HepG2 (cell line): Measurements from ENCODE around the gene PET117. TPM values are rescaled to one million over a fixed set of nuclear protein-coding genes. Genes with fewer than 3 reads are reported as not detected.

Source experiments
- EP300 ChIP-seq, 3 experiments: sonication (generic) in 1 of 3; formaldehyde crosslinking in 1 of 3; IDR thresholded peaks; 2 replicates each; pipeline versions ENCODE4 v1.5.1 to v1.6.1; 2011 to 2020; ENCODE audit warnings: low read depth in 2 of 3, low read length in 2 of 3, borderline replicate concordance in 1 of 3, improper control_type of control experiment in 1 of 3, mild to moderate bottlenecking in 1 of 3, missing genetic modification reagents in 1 of 3, moderate library complexity in 1 of 3
- HDAC2 ChIP-seq: sonication (generic); formaldehyde crosslinking; IDR thresholded peaks from 2 replicates; pipeline ENCODE4 v1.4.0; 2020; ENCODE audit warnings: missing genetic modification reagents
- HHEX ChIP-seq: IDR thresholded peaks from 2 replicates; pipeline ENCODE4 v1.6.1; 2016; ENCODE audit warnings: control low read depth
- KDM3A ChIP-seq: IDR thresholded peaks from 2 replicates; pipeline ENCODE4 v1.6.1; 2018; ENCODE audit warnings: low read depth, missing compliant biosample characterization
- KLF15 ChIP-seq: sonication (generic); formaldehyde crosslinking; IDR thresholded peaks from 2 replicates; pipeline ENCODE4 v1.8.1; 2023; ENCODE audit warnings: borderline replicate concordance, mild to moderate bottlenecking, inconsistent platforms, missing genetic modification reagents, mixed read lengths
- NFE2 ChIP-seq: sonication (generic); formaldehyde crosslinking; IDR thresholded peaks from 2 replicates; pipeline ENCODE4 v1.4.0; 2020; ENCODE audit warnings: missing genetic modification reagents
- NFYC ChIP-seq: IDR thresholded peaks from 2 replicates; pipeline ENCODE4 v1.6.1; 2016; ENCODE audit warnings: missing genetic modification reagents, missing compliant biosample characterization
- REST ChIP-seq, 2 experiments: IDR thresholded peaks; 2 replicates each; pipeline ENCODE4 v1.6.1; 2011 to 2012; ENCODE audit warnings: low read length in 2 of 2, borderline replicate concordance in 1 of 2, low read depth in 1 of 2, mild to moderate bottlenecking in 1 of 2, moderate library complexity in 1 of 2
- SETDB1 ChIP-seq: sonication (generic); formaldehyde crosslinking; IDR thresholded peaks from 2 replicates; pipeline ENCODE4 v1.5.1; 2020; ENCODE audit warnings: missing genetic modification reagents, mild to moderate bottlenecking, borderline replicate concordance
- SMYD3 ChIP-seq: sonication (generic); formaldehyde crosslinking; IDR thresholded peaks from 2 replicates; pipeline ENCODE4 v1.8.1; 2023; ENCODE audit warnings: mild to moderate bottlenecking, missing genetic modification reagents
- SP5 ChIP-seq: IDR thresholded peaks from 2 replicates; pipeline ENCODE4 v1.6.1; 2016; ENCODE audit warnings: low read depth, borderline replicate concordance
- TRIM24 ChIP-seq: sonication (generic); formaldehyde crosslinking; IDR thresholded peaks from 2 replicates; pipeline ENCODE4 v1.8.0; 2022; ENCODE audit warnings: mild to moderate bottlenecking, missing genetic modification reagents
- ZBTB7B ChIP-seq: sonication (generic); formaldehyde crosslinking; IDR thresholded peaks from 2 replicates; pipeline ENCODE4 v1.4.0; 2020; ENCODE audit warnings: missing genetic modification reagents
- ZNF572 ChIP-seq: sonication (generic); formaldehyde crosslinking; IDR thresholded peaks from 2 replicates; pipeline ENCODE4 v1.5.1; 2020; ENCODE audit warnings: mild to moderate bottlenecking, missing genetic modification reagents
- polyA plus RNA-seq, 8 experiments: library from polyadenylated mRNA; depleted of rRNA in 3 of 8; stranded (reverse) in 7 of 8; unstranded in 1 of 8; fragments of >200 nt; fragmentation: Illumina TruSeq in 4 of 8; extraction: Trizol in 4 of 8; gene quantifications; 2 replicates each; pipeline versions ENCODE4 v1.2.1 to v1.2.3, GENCODE V29; 2011 to 2016; ENCODE audit warnings: low read depth in 4 of 8, missing spikeins in 1 of 8, mixed read lengths in 1 of 8; ENCODE audit not compliant: insufficient read depth in 1 of 8
- total RNA-seq, 5 experiments: library from RNA; depleted of rRNA; stranded (reverse); fragments of >200 nt; fragmentation: Illumina TruSeq; extraction: Trizol; gene quantifications; 2 replicates each; pipeline ENCODE4 v1.2.3, GENCODE V29; 2016; ENCODE audit warnings: low read depth in 1 of 5
- TF ChIP-seq, protein P1 (sequence below): IDR thresholded peaks from 2 replicates; pipeline ENCODE4 v1.6.1; 2016; ENCODE audit warnings: missing biosample characterization, missing genetic modification reagents, low read depth
- TF ChIP-seq, protein P2 (sequence below): sonication (generic); formaldehyde crosslinking; IDR thresholded peaks from 2 replicates; pipeline ENCODE4 v1.4.0; 2020; ENCODE audit warnings: missing genetic modification reagents, borderline replicate concordance
- TF ChIP-seq, protein P3 (sequence below): sonication (generic); formaldehyde crosslinking; IDR thresholded peaks from 2 replicates; pipeline ENCODE4 v1.4.0; 2020; ENCODE audit warnings: missing genetic modification reagents, mild to moderate bottlenecking, borderline replicate concordance

The PET117 gene
- total and polyA plus RNA-seq, 2 of the 13 experiments (the other 11 are each of a cell fraction or from before 2014, with no cell fraction given) = 22.2 to 48.2 TPM

DNA sequence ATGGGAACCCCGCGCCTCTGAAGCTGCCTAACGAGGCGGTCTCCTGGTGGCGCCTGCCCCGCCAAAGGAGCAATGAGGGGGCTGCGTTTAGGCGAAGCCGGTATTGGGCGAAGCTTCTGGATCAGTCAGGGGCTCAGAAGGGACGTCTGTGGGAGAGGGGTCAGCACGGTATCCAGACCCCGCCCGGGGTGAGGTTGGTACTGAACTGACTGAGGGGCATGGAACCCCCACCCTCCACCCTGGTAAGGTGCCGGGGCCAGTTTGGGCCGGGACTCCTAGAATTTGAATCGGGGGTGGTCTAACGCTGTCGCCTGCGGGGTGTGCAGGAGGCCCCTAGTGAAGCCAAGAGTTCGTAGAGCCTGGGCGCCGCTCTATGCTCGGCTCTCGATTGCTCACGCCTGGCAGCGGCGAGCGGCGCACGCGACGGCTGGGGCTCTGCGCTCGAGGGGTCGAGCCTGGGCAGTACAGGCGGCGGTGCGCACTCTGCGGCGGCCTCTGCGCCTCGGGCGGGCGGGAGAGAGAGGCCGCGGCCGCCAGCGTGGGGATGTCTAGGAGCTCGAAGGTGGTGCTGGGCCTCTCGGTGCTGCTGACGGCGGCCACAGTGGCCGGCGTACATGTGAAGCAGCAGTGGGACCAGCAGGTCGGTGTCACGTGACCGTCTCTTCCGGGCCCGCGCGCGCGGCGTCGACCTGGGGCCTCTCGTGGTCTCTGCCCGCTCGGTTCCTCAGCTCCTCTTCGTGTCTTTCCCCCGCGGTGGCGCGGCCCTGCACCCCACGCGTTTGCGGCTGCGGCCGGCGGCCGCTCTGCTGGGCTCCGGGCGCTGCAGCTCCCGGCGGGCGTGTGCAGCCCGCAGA lies at the start of gene PET117, which contains the start of gene KAT14 (continued):
- TF ChIP-seq EP300 (IDR thresholded peaks at IDR 0.05; ENCODE audit: low read depth in 2 of 2, low read length in 2 of 2) = peak; percentile 64 to 76; a peak in 3 of 4 replicates
- peak; percentile 65; the same call in 1 of the 2 replicates for TF ChIP-seq EP300 (CRISPR knock-in tag; IDR thresholded peaks at IDR 0.05; ENCODE audit: borderline replicate concordance)
- peak; percentile 43; the same call in 1 of the 2 replicates for TF ChIP-seq NFYC
- no peak for TF ChIP-seq HHEX (CRISPR knock-in tag)
- no peak for TF ChIP-seq TRIM24
- peak in 1 of 2 experiments; percentile 8; a peak in 1 of 4 replicates for TF ChIP-seq REST (IDR thresholded peaks at IDR 0.05; ENCODE audit: borderline replicate concordance in 1 of 2, low read depth in 1 of 2, low read length in 2 of 2)
- TF ChIP-seq, protein P1, sequence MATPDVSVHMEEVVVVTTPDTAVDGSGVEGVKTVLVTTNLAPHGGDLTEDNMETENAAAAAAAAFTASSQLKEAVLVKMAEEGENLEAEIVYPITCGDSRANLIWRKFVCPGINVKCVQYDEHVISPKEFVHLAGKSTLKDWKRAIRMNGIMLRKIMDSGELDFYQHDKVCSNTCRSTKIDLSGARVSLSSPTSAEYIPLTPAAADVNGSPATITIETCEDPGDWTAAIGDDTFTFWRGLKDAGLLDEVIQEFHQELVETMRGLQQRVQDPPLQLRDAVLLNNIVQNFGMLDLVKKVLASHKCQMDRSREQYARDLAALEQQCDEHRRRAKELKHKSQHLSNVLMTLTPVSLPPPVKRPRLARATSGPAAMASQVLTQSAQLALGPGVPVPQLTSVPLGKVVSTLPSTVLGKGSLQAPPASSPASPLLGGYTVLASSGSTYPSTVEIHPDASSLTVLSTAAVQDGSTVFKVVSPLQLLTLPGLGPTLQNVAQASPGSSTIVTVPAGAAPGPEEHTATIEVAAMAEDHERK (CRISPR knock-in tag) = peak; percentile 93
- no peak; the same call in 1 of the 2 replicates for TF ChIP-seq ZNF572 (CRISPR knock-in tag)
- TF ChIP-seq HDAC2 (CRISPR knock-in tag) = peak; percentile 85
- TF ChIP-seq, protein P2, sequence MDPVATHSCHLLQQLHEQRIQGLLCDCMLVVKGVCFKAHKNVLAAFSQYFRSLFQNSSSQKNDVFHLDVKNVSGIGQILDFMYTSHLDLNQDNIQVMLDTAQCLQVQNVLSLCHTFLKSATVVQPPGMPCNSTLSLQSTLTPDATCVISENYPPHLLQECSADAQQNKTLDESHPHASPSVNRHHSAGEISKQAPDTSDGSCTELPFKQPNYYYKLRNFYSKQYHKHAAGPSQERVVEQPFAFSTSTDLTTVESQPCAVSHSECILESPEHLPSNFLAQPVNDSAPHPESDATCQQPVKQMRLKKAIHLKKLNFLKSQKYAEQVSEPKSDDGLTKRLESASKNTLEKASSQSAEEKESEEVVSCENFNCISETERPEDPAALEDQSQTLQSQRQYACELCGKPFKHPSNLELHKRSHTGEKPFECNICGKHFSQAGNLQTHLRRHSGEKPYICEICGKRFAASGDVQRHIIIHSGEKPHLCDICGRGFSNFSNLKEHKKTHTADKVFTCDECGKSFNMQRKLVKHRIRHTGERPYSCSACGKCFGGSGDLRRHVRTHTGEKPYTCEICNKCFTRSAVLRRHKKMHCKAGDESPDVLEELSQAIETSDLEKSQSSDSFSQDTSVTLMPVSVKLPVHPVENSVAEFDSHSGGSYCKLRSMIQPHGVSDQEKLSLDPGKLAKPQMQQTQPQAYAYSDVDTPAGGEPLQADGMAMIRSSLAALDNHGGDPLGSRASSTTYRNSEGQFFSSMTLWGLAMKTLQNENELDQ (CRISPR knock-in tag) = no peak; the same call in 1 of the 2 replicates
- TF ChIP-seq KDM3A (CRISPR knock-in tag) = peak; percentile 99
- TF ChIP-seq NFE2 (CRISPR knock-in tag) = no peak; the same call in 1 of the 2 replicates
- peak; percentile 86 for TF ChIP-seq SETDB1 (CRISPR knock-in tag)
- TF ChIP-seq KLF15 (CRISPR knock-in tag) = peak; percentile 99
- TF ChIP-seq SMYD3 (CRISPR knock-in tag) = no peak
- 0 out of 2 replicates have a peak, but pooled peaks have one; percentile 61 for TF ChIP-seq SP5 (CRISPR knock-in tag)
- TF ChIP-seq, protein P3, sequence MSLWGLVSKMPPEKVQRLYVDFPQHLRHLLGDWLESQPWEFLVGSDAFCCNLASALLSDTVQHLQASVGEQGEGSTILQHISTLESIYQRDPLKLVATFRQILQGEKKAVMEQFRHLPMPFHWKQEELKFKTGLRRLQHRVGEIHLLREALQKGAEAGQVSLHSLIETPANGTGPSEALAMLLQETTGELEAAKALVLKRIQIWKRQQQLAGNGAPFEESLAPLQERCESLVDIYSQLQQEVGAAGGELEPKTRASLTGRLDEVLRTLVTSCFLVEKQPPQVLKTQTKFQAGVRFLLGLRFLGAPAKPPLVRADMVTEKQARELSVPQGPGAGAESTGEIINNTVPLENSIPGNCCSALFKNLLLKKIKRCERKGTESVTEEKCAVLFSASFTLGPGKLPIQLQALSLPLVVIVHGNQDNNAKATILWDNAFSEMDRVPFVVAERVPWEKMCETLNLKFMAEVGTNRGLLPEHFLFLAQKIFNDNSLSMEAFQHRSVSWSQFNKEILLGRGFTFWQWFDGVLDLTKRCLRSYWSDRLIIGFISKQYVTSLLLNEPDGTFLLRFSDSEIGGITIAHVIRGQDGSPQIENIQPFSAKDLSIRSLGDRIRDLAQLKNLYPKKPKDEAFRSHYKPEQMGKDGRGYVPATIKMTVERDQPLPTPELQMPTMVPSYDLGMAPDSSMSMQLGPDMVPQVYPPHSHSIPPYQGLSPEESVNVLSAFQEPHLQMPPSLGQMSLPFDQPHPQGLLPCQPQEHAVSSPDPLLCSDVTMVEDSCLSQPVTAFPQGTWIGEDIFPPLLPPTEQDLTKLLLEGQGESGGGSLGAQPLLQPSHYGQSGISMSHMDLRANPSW (CRISPR knock-in tag) = peak; percentile 61; the same call in 1 of the 2 replicates
- peak; percentile 80 for TF ChIP-seq ZBTB7B (CRISPR knock-in tag)
